Iris pigment epithelial cell (primary cell): ENCODE data around the gene ADGRD1.

Source experiments
- DNase-seq: peaks from one replicate; pipeline ENCODE4 v3.0.0-alpha.2; 2011; ENCODE audit warnings: low read depth

ADGRD1 gene

DNA sequence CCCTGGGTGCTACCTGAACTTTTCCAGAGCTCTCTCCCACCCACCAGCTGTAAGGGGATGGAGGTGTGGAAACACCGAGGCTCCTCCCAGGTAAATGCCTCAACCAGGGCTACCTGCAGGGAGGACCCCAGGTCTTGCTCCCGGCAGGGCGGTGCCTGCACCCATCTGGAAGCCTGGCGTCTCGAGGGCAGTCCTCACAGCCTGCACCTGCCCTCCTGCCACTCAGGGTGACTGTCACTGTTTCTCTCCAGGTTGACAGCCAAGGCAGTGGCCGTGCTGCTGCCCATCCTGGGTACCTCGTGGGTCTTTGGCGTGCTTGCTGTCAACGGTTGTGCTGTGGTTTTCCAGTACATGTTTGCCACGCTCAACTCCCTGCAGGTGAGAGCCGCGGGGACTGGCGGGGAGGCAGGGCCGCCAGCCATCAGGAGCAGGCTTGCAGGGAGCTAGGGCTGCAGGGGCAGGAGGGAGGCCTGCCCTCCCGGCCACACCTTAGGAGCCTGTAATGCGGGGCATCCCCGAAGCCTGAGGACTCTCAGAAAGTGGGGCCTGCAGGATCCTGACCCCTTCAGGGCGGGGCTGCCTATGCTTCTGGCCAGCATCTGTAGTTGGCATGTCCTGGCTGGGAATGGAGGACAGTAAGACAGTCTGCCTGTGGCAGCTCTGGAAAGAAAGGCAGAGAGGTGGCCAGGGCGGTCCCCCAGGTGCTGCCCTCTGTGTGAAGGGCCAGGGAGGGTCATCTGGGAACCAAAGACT lies 182.3 kb downstream of the ADGRD1 start:
- no peak for DNase-seq

DNA sequence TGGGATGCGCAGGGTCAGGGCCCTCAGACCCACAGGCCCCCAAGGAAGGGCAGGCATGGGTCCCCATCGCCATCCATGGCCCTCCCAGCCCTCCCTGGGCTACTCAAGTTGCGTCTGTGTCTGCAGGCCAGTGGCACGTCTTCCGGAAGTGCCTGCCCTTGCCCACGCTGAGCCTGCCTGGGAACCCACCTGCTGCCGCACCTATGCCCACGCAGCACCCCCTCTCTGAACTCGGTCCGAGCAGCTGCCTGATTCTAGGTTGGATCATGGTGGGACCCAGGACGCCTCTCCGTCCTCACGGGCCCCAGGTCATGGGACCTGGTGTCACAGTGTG lies 182.8 kb downstream of the ADGRD1 start:
- DNase-seq: no peak

DNA sequence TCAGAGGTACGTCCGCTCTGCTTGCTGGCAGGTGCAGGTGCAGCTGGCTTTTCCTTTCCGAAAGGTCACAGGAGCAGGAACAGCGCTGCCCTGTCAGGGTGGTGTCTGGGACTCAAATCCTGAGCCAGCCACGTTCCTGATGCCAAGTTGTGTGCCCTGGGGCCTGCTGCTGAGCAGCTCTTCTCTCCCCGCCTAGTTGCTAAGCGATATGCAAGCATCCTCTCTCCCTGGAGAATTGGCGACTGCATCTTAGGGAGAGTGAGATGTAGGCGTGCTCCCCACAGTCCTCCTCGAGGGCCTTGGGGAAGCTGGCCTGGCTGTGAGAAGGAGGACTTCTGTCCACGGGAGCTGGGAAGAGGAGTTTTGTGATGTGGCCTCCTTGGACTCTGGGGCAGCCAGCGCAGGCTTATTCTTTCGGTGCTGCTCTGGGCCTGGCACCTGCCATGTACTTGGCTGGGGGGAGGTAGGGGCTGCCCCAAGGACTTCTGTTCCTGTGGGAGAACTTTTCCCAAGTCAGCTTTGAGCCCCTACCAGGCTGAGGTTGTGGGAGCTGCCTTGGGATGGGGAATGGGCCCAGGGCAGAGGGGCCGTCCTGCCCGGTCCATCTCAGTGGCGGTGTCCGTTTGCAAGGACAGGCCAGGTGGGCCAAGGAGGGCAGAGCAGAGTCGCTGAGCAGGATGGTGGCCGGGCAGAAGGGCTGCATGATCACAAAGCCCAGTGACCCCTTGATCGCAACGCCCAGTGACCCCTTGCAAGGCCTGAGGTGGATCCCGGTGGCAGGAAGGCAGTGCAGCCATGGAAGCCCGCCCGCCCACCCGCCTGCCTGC lies 183.5 kb downstream of the ADGRD1 start:
- DNase-seq: no peak

DNA sequence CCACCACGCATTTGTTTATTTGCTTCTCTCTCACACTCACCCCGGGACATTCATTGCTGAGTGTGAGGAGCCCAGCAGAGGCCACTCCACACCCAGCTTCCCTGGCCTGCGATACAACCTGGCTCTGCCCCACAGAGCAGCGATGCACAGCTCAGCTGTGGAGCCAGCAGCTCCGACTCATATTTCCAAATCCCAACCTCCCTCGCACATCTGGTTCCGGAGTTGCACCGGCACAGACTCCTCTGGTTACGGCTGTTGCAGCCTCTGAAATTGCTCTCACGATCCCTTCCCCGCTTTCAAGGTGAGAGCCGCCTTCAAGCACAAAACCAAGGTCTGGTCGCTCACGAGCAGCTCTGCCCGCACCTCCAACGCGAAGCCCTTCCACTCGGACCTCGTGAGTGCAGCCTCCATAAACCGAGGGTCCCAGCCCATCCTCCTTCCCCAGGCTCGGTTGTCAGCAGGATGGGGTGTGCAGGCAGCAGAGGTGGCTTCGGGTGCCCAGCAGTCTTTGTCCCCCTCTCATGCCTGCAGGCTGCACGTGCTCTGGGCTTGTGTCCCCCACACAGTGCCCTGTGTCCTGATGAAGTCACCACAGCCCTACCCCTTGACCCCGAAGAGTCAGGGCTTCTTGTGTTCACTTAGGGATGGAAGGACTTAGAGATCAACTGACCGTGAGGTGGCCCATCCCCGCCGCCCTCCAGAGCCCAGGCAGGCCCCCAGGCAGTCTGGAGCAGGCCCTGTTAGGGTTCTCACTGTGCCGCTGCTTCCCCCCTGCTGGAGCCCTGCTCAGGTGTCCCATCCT lies 184.3 kb downstream of the ADGRD1 start:
- peak; percentile 31 for DNase-seq

DNA sequence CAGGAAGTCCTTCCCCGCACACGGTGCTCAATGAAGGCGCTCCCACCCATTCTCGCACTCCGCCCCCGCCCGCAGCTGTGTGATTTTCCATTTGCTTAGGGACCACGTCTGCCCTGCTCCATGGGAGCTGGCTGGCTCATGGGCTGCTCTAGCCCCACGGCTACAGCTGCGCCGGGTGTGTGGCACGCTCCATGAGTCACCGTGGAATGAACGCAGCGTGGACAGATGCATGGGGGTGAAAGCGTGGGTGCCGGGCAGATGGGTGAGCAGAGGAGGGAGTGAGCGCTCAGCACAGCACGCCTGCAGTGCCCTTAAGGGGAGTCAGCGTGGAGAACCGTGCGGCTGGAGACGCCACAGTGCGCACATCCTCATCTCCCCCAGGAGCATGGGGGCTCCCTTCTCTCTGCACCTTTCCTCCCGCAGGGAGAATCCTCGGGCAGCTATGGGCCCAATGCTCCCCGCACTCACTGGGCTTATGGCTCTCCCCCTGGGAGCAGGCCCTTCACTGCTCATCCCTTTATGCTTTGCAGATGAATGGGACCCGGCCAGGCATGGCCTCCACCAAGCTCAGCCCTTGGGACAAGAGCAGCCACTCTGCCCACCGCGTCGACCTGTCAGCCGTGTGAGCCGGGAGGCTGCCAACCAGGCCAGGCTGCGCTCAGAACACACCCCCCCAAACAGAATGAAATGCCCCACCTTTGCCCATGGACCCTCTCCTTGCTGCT lies 185.1 kb downstream of the ADGRD1 start:
- DNase-seq: no peak

DNA sequence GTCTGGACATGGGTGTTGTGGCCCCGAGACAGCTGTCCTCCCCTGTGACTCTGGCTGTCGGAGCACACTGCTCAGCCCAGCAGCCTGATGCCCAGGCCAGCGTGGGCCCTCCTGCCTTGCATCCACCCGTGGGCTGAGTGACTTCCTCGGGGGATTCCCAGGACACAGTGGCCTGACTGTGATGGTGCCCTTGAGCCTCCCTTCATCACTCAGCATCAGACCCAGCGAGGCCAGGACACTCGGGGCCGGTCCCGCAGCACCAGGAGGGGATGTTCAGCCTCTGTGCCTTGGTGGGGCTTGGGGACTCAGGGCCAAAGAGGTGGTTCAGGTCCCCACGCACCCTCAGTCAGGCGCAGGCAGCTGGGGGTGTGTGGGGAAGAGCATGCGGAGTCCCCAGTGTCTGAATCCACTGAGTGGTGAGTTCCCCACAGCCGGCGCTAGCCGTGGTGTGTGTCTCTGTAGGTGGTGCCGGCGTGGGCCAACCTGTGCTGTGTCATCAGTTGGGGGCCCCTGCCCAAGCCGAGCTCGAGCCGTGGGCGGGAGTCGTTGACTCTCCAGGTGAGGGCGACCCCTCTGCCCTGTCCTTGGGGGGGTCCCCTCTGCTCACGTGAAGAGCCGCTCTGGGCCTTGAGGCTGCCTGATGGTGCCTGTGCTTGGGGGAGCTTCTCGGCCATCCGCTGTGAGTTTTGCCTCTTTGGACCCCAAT lies 185.8 kb downstream of the ADGRD1 start:
- no peak for DNase-seq

DNA sequence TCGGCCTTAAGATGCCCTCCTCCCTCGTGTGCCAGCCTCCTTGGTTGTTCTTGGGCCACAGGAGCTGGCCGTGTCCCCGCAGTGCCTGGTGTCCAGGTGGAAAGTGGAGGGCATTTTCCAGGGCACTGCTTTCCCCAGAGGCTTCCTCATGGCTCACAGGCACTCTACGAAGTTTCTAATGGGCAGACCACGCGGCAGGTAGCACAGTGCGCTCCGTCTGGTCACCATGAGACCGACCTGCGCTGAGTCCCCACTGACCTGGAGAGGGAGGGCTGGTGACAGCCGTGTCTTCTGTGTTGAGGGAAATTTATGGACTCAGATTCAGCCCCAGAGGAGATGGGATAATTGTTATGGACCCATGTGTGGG lies 186.3 kb downstream of the ADGRD1 start:
- DNase-seq: no peak

DNA sequence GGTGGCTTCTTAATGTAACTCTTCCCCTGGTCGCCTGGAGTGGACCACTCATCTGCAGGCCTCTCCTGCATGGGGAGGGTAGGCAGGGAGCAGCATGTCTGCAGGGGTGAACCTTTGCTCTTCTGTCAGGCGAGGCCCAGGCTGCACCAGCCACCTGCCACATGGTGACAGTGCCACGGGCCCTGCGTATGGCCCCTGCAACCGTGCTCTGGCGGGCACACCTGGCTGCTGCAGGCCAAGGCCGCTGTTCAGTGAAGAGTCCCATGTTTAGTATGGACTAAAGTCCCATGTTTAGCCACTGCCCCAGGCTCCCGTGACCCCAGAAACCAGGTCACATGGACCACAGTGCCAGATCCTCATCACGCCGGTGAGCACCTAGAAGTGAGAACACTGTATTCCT lies 187.0 kb downstream of the ADGRD1 start:
- DNase-seq: no peak

DNA sequence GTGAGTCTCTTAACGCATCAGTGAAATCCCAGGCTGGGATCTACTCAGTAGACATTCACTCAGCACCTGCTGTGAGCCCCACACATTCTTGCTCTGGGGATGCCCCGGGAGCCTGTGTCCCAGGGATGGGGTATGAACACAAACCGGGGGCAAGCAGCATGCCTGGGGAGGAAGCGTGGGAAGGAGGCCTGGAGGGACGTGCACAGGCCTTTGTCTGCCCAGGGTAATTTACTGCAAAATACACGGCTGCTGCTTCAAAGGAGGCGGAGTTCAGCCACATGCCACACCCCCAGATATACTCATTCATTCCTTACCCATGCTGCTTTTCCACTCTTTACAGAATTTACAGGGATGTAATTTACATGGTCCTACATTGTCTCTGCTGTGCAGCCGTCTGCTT lies 187.8 kb downstream of the ADGRD1 start:
- DNase-seq: no peak

DNA sequence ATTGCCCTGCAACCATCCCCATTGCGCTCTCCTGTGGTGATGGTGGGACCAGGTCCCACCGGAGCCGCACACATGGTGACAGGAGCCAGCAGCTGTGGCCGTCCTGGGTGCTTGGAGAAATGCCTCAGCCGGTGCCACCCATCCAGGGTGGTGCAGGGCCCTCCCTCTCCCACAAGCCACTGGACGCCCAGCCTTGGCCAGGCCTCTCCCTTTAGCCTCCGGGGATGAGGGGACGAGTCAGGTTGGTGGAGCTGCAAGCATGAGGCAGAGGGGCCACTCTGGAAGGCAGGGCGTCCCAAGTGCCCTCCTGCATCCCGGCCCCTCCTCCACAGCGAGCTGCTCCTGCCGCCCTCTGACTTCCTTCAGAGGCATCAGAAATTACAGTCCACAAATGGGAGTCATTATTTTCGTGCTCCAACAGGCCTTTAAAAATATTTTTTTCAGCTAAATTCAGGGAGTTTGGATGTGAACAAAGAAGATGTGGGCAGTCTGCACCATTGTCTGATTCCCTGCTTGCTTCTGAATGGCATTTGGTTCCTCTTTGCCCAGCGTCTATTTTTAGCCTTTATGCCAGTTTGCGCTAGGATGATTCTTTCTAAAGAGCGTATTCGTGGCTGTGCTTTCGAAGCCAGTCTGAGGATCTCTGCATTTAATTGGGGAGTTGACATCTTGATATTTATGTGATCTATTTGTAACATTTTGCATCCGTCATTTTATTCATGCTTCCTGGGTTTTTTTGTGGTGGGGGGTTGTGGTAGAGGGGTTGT lies 189.4 kb downstream of the ADGRD1 start:
- DNase-seq: no peak

DNA sequence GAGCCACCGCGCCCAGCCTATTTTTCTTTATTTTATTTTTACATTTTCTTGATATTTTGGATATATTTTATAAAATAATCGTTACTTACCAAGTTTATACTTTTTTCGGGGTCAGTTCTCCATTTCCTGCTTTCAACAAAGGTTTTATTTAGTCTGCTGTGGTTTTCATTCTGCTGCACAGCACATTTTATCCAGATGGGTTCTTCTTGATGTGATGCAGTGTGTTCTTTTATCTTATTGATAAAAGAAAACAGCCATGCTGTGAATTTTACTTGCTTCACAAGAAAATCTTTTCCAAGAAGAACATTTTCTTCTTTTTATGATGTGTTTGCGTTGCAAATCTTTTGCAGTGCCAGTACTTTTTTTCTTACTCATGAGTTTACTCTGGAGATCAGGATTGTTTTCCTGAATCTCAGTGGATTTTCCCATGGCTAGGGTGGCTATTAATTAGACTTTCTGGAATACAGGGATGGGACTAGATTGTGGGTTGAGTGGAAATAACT lies 192.5 kb downstream of the ADGRD1 start:
- no peak for DNase-seq

DNA sequence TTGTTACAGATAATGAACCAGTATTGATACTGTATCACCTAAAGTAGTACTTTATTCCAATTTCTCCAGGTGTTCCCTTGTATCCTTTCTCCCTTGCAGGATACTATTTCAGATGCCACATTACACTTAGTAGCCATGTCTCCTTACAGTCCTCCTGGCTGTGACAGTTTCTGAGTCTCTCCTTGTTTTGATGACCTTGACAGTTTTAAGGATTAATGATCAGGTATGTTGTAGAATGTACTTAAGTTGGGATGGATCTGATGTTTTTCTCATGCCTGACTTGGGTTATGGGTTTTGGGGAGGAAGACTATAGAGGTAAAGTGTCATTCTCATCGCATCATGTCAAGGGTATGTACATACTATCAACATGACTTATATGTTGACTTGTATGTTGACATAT lies 193.6 kb downstream of the ADGRD1 start:
- DNase-seq: no peak

DNA sequence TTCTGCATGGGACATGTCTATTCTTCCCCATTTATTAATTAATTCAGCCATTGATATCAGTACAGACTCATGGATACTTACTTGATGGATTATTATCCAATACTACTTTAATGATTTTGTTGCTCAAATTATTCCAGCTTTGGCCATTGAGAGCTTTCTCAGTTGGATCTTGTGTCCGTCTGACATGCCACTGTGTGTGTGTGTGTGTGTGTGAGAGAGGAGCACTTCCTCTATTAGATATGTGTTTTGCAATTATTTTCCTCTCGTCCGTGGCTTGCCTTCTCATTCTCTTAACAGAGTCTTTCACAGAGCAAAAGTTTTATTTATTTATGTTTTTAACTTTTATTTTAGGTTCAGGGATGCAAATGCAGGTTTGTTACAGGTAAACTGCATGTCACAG lies 194.2 kb downstream of the ADGRD1 start:
- DNase-seq: no peak

DNA sequence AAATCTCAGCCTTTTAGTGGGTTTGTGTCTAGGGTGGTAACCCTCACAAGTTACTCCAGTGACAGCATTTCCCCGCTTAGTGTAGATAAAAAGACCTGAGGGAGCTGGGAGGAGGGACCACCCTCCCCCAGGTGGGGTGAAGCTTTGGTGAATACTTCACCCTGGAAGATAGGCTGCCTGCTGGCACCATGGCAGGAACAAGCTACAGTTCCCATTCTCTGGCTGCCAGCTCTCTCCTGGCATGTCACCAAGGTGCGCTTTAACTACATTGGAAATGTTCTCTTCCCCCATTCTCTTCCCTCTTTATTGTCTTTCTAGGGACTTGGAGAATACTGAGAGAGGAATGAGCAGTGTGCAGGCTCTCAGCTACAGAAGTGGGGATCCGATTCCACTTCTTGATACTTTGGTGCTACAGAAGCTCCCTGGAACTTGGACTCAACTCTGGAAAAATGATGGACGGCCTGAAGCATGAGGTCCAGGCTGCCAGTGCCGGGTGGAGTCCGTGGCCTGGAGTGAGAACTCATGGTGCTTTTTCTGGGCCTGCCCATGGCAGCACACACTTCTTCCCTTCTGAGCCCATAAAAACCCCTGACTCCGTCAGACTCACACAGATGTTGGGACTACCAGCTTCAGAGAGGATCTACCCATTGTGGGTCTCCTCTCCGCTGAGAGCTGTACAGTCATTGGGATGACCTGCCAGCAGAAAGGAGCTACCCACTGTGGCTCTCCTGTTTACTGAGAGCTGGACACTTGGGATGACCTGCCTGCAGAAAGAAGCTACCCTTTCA lies 198.0 kb downstream of the ADGRD1 start:
- DNase-seq: no peak

DNA sequence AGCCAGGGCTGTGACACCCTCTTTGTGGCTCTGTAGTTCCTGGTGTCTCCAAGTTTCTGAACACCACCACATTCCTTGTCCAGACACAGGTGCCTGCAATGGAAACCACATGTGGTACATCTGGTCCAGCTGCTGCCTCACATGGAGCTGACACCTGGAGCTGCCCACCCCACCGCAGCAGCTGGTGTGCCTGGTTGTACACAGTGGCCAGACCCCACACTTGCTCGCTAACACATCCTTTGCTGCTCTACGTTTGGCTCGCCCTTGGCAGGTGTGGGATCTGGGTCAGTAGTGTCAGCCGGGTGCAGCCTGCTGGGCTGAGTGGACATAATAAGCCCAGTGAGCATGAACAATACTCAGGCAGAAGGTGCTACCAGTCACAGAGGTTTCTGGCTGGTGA lies 198.9 kb downstream of the ADGRD1 start:
- DNase-seq: no peak

DNA sequence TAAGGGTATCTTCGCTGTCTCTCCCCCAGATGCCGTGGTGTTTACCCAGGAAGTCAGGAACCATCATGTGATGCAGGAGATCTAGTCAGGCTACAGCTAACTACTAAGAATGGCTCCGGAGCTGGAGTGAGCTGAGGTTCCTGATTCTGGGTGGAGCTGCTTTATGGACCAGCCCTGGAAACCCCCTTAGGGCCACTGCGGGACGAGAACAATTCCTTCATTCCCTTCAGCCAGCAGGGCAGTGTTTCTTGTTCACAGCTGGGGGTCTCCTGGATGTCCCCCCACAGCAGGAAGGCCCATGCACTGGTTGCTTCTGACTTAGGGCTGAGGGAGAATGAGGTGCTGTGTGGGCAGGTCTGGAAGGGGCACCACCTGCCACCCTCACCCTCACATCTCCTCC lies 199.3 kb downstream of the ADGRD1 start:
- no peak for DNase-seq

DNA sequence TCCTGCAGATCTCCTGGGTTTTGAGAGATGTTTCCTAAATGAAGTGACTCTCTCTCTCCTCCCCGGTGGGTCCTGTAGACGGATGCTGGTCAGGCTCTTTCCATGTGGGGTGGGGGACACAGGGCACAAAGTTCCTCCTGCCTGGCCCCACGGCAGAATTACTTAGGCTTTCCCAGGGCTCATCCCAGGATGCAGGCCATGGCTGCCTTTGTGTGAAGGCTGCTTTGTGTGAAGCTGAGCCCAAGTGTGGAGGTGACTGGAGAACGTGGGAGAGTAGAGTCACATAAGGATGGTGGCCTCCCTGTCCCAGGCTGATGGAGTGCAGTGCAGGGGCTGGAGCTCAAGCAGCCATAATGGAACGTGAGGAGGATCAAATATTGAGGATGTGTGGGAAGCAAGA lies 200.2 kb downstream of the ADGRD1 start:
- no peak for DNase-seq

DNA sequence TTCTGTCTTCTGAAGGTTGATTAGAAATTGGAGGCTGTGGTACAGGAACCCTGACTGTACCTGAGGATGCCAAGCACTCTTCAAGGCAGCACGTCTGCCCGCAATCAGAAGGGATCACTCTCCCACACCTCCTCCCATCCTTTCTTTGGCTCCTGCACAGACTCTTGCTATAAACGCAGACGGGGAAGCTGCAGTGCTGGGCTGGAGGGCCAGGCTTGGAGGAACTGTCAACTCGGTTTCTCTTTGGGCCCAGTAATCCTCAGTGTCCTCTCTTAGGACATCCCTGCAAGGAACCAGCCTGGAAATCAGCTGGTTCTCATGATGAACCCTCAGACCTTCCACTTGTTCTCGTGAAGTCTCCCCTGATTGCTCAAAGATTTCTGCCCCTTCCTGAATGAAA lies 201.4 kb downstream of the ADGRD1 start:
- no peak for DNase-seq

DNA sequence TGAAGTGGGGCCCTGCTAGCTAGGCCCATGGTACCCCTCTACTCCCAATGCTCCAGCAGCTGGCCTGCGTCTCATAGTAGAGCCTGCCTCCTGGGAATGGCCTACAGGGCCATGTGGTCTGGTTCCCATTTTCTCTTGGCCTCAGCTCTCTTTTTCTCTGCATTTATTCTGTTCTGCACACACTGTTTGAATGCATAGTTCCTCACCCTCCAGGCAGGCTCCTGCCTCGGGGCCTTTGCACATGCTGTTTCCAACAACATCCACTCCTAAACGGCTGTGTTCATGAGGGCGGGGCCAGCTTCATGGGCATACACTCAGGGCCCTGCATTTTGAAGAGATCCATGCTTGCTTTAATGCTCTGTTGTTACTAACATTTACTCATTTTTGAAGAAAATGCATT lies 204.0 kb downstream of the ADGRD1 start:
- no peak for DNase-seq

DNA sequence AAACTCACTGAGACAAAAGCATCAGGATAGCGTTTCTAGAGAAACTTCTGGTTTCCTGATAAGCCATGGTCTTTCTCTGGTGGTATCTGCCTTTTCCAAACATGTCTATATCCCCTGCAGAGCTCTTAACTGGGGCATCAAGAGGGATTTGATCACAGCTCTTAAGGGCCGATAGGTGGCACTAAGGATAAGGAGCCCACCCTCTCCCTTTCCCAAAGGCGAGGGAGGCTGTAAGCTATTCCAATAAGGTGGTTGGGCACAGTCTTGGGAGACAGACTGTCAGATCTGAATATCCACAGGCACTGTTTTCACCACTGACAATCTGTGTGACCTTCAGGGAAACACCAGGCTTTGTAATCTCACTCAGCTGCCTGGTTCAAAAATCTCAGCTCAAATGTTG lies 206.0 kb downstream of the ADGRD1 start:
- no peak for DNase-seq
